Activated T-cell treated with anti-CD3 and anti-CD28 coated beads, Interleukin-2, amount 50 U/mL, for 48 hours (primary cell): Measurements from ENCODE around the gene CIPC.
A peak's percentile ranks its signal among the peaks of the same experiment; 100 is the strongest.

ENCODE experiments used
- DNase-seq, 2 experiments: peaks; one replicate each; pipeline ENCODE4 v3.0.0-alpha.2; 2020

Gene CIPC

DNA sequence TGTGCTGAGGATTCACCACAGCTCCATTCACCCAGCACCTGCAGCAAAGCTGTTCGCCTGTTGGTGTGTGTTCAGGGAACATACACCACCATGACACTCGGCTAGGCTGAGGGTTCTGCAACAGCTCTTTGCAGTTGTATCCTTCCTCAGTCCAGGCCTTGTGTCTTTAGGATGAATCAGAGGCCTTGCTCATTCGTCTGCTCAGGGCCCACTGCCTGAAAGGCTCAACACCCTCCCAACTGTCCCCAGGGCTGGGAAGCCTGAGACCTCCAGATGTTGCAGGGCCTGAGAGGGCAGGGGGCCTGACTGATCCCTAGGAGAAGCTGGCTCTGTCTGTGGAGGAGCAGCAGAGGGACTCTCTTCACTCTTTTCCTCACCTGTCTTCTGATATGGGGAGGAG is 32.3 kb downstream of the CIPC start:
- peak in 1 of 2 experiments; percentile 1 for DNase-seq

DNA sequence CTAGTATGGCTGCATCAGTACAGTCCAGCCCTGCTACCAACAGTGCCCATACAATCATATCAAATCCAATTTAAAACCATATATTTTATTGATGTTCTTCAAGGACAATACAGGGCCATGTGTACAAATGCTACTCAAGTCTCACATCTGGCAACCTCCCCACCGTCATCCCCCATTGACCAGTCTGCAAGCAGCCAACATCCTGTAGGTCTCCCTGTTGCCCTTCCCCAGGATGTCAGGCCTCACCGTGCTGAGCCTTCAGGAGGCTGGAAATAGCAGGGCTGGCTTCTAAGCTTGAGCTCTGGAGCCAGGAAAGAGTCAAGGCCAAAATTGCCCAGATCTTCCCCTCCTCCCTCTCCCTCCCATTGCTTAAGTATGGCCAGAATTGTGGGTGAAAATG is 33.1 kb downstream of the CIPC start:
- peak in 1 of 2 experiments; percentile 8 for DNase-seq

DNA sequence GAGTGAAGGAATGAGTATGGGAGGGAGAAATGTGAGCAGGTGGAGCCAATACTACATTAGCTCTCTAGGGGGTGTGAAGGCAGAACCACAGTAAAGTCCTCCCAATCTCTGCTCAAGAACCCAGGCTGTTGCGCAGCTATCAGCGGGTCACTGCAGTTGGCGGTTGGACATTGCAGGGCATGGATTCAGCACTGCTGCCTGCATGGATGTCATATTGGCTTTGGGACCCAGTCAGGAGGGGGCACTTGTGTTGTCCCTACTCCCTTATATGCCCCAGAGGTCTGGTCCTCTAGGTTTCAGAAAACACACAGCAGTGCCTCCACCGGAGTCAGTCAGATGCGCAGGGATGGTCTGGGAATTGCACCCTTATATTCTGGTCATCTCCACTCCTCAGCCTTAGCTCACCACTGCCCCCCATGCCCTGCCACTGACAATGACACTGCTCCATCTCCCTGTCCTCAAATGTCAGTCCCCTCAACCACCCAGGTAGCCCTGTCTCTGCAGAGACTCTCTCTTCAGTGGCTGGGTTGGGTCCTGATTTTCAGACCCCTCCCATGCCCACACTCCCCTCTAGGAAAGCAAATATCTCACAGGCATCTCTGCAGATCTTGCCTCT is 33.9 kb downstream of the CIPC start:
- DNase-seq: peak in 1 of 2 experiments; percentile 10

DNA sequence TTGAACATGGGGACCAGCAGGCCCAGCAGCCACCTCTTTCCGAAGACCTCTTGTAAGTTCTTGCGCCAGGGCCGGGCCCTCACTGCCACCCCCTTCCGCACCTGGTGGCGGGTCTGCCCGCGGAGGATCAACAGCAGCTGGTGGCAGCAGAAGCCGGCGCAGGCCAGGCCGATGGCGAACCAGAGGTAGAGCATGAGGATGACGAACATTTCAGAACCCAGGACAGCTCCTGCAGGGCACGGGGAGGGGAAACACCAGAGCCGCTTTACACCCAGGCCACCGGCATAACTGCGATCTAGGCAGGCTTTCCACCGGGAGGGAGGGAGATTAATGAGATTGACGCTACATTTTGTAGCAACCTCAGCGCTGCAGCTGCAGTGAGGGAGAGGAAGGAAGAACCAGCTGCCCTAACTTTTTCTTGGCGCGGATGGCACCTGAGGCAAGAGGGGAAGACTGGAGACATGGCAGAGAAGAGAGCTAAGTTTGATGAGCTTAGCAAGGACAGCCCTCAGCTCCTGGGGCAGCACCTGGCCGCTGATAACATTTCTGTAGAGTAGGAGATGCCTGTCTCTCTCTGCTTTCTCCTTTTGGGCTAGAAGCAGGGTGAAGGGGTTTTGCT is 35.8 kb downstream of the CIPC start:
- DNase-seq: peak; percentile 64 to 74

DNA sequence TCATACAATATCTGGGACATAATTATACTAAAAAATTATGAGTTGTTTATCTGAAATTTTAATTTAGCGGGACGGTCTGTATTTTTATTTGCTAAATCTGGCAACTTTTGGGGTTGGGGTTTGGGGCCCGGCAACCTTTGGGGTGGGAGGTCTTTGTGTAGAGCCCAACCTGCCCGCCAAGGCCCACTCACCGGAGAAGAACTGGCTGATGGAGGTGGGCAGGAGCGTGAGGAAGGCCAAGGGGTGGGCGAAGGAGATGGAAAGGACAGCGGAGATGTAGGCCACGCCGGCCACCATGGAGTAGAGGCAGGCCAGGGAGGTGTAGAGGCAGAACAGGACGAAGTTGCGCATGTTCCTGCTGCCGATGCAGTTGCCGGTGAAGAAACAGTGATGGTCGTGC is 41.0 kb downstream of the CIPC start:
- no peak for DNase-seq

DNA sequence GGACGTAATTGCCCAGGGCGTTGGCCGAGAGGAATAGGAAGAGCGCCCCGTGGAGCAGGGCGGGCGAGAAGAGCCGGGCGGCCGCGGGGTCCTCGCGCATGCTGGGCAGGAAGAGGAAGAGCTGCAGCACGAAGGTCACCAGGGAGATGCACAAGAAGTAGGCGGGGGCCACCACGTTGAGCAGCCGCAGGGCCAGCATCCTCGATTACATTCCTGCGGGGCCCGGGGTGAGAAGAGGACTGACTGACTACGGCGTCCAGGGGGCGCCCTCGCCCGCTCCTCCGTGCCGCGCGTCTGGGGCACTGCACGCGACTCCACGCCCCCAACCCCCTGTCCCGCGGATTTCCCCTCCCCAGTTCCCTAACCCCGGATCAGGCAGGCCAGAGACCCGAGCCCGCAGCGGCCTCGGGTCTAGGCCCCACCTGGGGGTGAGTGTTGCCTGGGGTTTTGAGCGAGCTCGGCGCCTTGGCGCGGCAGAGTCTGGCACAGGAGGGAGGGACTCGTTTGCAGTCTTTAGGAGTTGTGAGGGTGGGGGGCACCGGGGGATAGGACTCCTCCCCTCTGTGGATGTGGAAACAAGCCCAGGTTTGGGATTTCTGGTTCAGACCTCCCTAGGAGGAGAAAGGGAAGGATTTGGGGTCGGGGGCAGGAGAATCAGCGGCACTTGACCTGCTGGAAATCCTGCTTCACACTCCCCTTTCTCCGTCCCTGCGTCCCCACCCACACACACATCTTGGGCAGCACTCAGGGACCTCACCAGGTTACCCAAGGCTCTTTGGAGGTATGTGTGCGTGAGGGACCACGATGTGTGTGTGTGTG is 41.7 kb downstream of the CIPC start:
- DNase-seq: peak; percentile 75 to 76

DNA sequence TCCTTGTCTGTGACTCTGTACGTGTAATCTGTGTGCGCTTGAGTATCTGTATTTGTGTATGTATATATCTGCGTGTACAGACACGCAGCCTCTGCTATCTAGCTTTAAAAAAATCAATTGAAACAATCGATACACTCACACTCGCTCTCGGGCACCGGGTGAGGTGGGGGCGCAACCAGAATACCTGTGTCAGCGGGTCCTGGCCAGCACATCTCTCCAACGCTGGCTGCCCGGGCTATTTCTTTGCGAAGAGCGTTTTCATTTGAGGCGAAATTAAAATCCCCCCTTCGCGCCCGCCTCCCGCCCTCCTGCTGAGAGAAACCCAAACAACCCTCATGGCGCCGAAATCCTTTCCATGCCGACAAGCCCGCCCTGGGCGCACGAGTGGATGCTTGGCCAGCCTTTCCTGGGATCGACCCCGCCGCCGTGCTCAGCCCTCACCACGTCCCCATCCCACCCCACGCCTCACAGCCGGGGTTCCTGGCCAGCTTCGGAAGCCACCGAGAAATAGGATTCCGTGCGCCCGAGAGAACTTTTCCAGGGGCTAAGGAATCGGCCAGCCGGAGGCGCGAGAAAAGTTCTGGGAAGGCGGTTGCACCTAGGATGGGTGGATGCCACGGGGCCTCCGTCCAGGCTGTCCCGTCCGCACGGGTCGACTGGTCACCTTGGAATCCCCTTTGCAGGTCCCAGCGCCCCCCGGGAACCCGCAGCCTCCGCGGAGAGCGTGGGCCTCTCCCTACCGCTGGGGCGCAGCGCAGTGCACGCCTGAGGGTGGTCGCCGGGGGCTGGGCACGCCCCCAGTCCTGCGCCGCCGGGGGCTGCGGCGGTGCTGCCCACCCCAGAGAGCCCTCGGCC is 42.5 kb downstream of the CIPC start:
- no peak for DNase-seq

DNA sequence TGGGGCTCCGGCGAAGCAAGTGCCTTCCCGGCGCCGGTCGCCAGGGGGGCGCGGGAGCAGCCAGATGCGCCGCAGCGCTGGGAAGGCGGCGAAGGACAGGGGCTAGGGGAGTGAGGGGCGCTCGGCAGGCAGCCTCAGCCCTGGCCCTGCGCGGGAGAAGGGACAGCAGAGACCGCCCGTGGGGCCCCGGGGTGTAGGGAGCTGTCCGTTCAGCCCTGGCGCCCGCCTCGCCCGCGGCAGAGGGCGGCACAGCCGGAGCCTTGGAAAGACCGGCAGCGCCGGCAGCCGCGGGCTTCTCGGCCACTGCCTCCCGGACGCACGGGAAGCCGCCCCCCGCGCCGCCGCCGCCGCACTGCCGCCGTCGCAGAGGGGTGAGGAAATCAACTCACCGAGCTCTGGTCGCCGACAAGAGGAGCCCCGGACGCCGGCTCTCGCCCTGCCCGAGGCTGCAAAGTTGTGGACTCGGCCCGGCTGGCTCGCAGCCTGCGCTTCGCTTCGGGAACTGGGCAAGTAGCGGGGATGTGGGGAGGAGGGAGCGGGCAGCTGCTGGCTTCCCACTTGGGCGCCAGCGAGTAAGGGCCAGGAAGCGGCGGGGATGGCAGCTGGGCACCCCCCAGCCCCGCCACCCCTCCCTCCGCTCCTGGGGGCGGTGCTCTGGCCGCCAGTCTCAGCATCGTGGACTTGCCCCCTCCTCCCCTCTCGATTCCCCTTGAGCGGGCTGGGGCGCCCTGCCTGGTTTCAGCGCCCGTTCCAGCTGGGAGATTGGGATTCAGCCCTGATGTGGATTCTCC is 43.4 kb downstream of the CIPC start, which contains the start of gene ZDHHC22:
ZDHHC22 (minus strand) TSS at position 578 of the 791 bp plus-strand sequence. CDS start 2,053 bp downstream, outside the sequence.
- peak; percentile 46 to 54 for DNase-seq

DNA sequence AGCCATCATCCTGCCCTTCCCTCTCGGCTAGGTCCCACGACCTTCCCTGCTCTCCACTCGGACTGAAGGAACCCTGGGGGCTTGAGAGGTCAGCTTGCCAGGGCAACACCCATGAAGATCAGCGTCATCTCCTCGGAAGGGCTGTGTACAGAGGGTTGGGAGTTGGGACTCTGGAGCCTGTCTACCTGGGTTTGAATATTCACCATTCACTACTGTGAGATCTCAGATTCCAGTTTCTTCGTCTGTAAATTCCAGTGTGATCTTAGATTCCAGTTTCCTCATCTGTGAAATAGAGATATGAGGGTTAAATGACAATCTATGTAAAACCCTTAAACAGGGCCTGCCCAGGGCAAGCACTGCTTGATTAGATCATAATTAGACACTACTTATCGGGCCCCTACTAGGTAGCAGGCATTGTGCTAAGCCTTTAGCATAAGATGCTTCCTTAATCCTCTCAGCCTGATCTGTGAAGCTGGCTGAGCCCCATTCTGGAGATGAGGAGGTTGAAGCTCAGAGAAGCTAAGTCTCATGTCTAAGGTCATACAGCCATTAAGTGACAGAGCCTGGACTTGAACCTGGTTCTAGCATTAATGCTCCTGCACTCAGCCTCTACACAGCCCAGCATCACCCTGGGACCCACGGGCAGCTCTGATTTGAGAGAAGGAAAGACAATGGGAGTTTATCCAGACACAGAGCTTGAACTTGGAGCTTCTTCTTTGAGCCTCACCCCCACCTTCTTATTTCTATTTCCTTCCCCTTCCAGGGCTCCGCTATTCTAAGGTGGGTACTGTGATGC is 44.1 kb downstream of the CIPC start:
- DNase-seq: no peak

DNA sequence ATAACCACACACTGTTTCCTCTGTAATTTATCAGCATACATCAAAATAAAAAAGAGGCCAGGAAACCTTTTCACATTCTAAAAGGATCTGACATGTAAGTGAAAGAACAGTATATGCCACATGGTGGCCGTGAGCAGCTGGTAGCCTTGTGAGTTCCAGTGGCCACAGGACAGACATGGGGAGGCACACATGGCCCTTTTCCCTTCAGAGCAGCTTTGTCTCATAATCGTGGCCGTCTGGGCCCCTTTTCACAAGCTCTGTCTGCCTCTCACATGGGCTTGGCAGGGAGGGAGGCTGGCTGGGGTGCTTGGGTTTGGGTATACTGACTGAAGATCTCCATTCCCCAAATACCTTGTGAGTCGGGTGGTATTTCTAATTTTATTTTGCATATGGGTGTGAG is 45.0 kb downstream of the CIPC start:
- no peak for DNase-seq

DNA sequence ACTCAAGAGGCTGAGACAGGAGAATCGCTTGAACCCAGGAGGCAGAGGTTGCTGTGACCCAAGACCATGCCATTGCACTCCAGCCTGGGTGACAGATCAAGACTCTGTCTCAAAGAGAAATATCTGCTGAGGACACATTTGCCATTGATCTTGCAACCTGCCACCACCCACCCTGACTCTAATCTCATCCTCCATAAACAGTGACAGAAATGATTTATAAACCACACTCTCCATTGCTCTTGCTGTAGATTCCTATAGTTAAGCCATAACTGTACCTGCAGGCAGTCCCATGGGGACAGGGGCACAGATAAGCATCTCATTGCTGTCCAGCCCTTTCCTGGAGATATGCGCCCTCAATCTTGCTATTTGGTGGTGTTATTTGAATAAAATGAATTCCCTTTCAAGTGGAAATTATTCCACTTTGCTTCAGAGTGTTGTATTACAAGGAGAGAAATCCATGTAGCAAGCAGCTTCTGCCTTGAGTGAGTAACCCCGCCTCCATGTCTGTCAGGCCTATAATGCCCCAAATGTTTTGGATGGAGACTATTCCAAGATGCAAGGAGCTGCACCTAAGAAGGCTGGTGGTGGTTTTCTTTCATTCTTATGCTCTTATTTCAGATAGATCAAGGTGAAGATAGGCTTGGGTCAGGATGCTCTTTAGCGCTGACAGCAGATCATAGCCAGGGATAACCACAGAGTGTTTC is 46.5 kb downstream of the CIPC start:
- no peak for DNase-seq

DNA sequence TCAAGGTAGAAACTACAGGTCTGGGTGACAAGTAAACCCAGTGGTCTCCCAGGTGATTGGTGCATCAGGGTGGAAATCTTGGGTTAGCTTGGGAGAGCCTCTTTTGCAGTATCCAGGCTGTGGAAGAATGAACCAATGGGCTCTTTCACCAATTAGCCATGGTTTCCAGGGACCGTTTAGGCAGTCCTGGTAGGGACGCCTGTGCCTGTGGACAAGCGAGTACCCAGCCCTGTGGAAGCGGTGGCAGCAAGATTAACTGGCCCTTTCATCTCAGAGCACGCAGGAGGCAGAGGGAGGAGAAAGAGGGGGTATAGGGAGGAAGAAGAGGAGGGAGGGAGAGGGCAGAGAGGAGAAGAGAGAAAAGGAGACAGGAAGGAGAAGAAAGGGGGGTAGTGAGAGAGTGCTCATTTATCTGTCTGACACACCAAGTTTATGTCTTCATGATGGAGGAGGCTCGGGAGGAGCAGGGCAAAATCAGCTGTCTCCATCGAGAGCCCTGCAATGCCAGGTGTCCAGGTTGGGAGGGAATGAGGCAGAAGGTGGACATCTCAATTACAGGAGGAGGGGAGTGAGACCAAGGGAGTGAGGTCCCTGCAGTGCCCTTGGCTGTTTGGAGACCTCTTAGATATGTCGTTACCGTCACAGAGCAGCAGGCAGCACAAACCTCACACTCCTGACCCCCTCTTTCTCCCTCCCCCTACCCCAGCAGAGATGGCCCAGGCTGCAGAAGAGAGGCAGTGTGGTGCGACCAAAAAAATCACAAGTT is 48.1 kb downstream of the CIPC start:
- no peak for DNase-seq

DNA sequence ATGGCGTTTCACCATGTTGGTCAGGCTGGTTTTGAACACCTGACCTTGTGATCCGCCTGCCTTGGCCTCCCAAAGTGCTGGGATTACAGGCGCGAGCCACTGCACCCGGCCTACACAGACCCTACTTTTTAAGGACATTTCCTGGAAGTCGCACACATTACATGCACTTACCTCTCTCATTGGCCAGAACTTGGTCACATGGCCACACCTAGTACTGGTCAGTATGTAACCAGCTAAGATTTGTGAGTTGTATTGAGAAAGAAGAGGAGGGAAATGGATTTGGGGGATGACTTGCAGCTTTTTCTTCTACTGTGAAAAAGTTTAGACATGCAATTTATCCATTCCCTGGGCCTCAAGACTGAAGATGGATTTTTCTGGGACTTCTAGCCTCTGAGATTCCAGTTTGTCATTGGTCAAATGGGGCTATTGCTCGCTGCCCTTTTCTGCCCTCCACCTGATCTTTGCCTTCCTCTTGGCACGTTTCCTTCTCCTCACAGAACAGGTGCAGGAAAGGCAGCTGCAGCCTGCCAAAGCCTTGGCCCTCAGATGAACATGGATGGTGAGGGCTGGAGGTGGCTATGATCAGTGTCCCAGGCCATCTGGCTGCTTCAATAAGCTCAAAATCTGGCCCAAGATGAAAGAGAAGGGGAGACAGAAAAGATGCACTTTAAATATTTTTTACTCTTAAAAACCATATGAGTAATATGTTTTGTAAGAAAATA is 50.6 kb downstream of the CIPC start:
- DNase-seq: no peak

DNA sequence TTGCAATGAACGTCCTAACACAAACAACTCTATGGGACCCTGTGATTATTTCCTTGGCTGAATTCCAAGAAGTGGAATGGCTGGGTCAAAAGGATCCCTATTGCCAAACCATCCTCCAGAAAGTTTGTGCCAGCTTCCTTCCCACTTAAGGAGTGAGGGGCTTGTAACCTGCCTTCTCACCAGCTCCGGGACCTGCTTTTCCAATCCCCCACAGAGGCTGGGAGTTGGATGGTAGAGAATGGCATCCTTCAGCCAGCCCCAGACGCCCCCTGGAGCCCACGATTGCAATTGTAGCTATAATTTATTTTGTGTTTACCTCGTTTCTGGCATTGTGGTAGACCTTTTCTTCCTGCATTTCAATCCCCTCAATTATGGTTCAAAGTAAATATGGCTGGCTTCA is 53.2 kb downstream of the CIPC start:
- DNase-seq: peak in 1 of 2 experiments; percentile 31

DNA sequence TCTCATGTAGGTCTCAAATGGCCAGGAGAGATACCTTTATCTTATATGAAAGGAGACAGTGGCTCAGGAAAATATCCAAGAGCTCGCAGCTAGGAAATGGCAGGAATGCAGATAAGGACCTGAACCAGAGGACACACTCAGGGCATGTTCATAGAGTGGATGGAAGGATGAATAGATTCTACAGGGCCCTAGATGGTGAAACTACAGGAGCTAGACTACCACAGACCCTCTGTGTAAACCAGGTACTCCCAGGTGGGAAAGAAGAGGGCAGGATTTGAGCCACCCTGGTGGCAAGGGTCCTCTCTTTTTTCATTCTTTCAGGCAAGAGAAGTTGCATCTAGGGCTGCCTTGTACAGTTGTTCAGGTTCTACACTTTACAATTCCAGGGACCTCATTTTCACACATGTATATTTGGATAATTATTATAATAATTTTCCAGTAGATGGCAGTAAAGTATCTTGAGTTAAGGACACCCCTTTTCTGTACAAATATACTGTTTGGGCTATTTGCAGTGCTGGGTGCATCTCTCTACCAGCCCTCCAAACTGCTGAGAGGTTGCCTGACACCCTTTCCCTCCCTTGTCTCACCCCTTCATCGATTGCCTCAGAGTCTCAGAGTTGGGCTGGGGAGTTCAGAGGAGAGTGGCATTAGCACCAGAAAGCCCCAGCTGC is 54.0 kb downstream of the CIPC start:
- no peak for DNase-seq

DNA sequence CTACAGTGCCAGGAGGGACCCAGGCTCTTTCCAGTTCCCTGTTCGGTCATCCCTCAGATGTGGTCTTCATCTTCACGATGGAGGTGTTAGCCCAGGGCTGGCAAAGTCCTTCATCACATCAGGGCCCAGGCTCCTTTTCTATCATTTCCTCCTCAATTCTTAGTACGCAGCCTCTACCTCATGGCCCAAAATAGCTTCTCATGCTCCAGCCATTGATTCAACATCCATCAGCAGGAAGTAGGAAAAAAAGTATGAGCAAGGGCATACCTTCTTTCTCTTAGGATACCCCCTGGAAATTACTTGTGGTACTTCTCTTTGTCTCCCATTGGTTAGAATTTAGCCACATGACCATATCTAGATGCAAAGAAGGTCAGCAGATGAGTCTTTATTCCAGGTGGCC is 55.7 kb downstream of the CIPC start:
- no peak for DNase-seq

DNA sequence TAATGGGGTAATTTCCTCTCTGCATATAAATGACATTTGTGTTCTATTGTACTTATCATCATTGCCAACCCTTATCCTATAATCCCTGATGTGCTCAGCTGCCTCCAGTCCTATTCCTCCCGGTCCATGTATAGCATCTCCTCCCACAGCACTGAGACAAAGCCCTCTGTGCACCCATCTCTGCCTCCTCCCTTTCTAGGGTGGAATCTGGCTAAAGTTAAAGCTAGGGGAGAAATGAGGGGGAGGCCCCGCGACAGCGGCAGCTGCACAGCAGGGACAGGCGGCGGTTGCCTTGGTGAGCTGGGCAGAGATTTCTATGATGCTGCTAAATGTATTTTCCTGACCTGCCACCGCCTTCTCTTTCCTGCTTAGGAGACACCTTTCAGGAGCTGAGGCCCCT is 56.4 kb downstream of the CIPC start:
- no peak for DNase-seq

DNA sequence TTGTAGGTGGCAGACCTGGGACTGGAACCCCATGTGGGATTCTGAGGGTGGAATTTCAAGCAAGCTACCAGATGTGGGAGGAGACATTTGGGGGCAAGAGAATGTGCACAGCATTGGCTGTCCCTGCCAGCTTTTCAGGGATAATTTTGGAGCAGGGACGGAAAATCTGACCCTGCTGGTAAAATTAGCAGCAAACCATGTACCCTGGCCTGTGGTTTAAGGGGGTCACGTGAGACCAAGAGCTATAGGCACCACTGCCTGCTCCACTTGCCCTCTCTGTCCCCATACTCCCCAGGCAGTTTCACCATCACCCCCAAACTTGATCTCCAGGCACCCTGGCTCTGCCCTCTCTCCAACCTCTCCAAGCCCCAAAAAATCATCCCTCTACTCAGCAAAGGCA is 57.0 kb downstream of the CIPC start:
- DNase-seq: no peak

DNA sequence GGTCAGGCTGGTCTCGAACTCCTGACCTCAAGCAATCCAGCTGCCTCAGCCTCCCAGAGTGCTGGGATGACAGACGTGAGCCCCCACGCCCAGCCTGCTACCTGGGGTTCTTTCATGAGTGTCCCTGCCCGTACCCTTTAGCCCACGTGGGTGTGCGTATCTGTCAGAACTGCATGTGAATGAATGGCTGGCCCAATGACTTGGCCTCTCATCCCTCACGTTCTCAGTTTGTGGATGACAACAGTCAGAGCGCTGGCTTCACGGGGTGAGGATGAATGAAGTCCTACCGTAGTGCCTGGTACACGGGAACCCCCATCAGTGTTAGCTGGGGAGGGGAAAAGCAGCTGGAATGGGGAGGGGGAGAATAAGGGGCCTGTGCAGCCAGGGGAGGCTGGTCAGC is 59.7 kb downstream of the CIPC start:
- DNase-seq: no peak
